ENCODE data around the gene SLC9A6. TPM values are rescaled to one million over a fixed set of nuclear protein-coding genes. Genes with fewer than 3 reads are reported as not detected.
A peak's percentile ranks its signal among the peaks of the same experiment; 100 is the strongest.
"Not testable (repeated sequence)": the region's sequence is repeated elsewhere in the genome, so short reads cannot be mapped to it uniquely, and the experiment has no call there.

The SLC9A6 gene
- total and polyA plus RNA-seq, 5 donors, result 16.0 to 19.8 (median 18.0) TPM

DNA sequence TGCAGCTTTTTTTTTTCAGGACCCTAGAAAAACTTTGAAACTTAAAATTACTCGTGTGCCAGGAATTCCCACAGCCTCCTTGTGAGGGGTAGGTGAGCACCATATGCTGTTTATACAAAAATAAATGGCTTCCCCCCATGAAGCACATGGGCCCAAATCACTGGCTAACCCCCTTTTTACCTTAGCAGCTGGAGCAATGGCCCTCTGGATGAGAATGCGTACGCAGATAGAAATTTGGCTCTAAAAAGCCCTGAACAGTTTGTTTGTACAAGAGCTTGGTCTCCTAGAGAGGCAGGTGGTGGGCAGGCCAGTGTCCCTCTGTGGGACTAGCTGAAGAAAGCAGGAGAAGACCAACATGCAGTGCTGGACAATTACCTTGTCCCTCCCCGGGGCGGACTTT lies 76.5 kb downstream of the SLC9A6 start:
- H3K27ac ChIP-seq (ENCODE audit: low read length), result no peak overlapping the region
- no peak overlapping the region for H3K4me3 ChIP-seq (ENCODE audit: low read length)
- WGBS, result 82% methylated on average over 5 of the region's 5 CpGs
- H3K9me3 ChIP-seq (ENCODE audit: control insufficient read depth, low read length), result no peaks in the 10 kb centered on the region
- H3K27me3 ChIP-seq (ENCODE audit: control insufficient read depth, insufficient read depth), result no peaks in the 10 kb centered on the region
- DNase-seq, result no peak
- H3K4me1 ChIP-seq (ENCODE audit: control insufficient read depth, insufficient read depth, low read length), result peaks cover 1% of the 10 kb centered on the region
- intact Hi-C loops (cut with DNase I), result no loop called here
- no peak for ATAC-seq

DNA sequence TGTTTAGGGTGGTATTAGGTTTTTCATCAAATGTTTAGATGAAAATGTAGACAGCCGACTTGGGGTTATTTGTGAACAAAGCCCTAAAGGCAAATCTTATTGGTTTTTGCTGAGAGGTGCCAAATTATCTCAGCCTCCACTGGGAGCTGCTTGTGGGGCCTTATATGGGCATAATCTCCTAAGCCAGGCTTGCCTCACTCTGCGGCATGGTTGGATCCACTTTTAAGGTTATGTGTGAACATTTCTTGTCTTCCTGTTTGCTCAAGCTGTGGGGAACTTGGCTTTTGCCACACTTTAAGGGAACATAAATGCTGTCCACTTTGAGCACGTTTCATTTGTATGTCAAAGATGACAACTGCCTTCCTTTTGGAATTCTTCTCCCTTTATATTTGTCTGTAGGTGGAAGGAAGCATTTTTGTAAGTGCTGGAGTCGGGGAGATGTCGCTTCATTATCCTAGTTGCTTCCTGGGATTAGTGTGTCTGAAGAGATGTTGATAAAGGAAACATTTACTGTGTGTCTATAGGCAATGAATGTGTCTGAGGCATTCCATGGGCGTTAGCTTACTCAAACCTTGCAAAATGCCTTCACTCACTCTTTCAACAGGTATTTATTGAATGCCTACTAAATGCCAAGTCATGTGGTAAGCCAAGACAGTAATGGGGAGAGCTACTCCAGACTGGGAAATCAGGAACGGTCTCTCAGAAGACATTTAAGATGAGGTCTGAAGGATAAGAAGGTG lies 78.3 kb downstream of the SLC9A6 start:
- ATAC-seq (peak; percentile 60 to 63), DNase-seq (peak in 2 of 3 donors; percentile 21 to 55)
- Histone ChIP-seq H3K4me3 (ENCODE audit: low read length) (no peak overlapping the region), H3K27ac (ENCODE audit: low read length) (peak overlapping the region; percentile 19), H3K27me3 (ENCODE audit: control insufficient read depth, insufficient read depth) (no peaks in the 10 kb centered on the region), H3K9me3 (ENCODE audit: control insufficient read depth, low read length) (no peaks in the 10 kb centered on the region), H3K4me1 (ENCODE audit: control insufficient read depth, insufficient read depth, low read length) (peaks cover 4% of the 10 kb centered on the region)
- WGBS, result 50% methylated on average over 7 of the region's 7 CpGs
- intact Hi-C loops (cut with DNase I), result no loop called here

DNA sequence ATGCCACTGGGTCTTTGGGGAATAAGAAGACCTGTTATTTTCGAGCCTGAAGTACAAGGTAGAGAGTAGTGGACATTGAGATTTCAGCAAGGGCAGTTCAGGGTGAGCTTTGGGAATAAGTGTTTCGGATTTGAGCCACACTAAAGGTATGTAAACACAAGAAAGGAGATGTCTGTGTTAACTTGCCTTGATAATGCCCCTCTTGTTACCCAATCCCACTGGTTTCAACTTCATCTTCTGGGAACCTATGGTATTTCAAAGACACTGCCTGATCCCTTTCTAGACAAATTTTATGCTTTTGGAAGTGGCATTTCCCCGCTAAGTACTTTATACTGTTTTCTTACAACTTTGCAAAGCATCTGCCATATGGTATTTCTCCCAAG lies 79.4 kb downstream of the SLC9A6 start:
- ATAC-seq, result no peak
- DNase-seq, result no peak
- peaks cover 4% of the 10 kb centered on the region for H3K4me1 ChIP-seq (ENCODE audit: control insufficient read depth, insufficient read depth, low read length)
- H3K27ac ChIP-seq (ENCODE audit: low read length), result peak overlapping the region; percentile 27
- no peaks in the 10 kb centered on the region for H3K9me3 ChIP-seq (ENCODE audit: control insufficient read depth, low read length)
- H3K4me3 ChIP-seq (ENCODE audit: low read length), result no peak overlapping the region
- no peaks in the 10 kb centered on the region for H3K27me3 ChIP-seq (ENCODE audit: control insufficient read depth, insufficient read depth)
- WGBS, result 62% methylated on average over 3 of the region's 3 CpGs
- intact Hi-C loops (cut with DNase I), result no loop called here

DNA sequence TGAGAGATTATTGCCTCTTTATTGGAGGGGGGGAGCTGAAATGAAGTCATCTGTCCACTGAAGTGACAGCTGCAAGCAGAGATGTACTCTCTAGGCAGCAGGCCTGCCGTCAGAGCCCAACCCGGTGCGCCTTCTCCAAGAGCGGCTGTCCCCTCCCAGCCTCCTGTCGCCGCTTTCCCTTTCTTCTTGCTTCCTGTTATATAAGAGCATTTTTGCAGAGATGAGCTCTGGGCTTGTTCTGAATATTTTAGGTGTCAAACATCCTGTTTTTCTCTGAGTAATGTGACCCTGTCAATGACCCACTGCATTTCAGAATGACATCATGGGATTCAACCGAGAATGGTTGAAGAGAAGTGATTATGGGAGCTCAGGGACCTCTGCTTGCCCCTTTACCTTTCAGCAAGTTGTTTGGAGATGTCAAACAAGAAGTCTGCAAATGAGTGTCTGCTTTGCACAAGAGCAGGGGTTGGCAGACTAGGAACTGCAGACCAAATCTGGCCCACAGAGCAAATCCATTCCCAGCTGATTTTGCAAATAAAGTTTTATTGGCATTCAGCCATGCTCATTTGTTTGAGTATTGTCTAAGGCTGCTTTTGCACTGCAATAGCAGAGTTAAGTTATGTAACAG lies 79.9 kb downstream of the SLC9A6 start:
- H3K4me3 ChIP-seq (ENCODE audit: low read length), result no peak overlapping the region
- peak; percentile 33 to 77 (median 68) for DNase-seq
- 29% methylated on average over 7 of the region's 7 CpGs for WGBS
- intact Hi-C loops (cut with DNase I), result no loop called here
- peak overlapping the region; percentile 45 for H3K27ac ChIP-seq (ENCODE audit: low read length)
- no peaks in the 10 kb centered on the region for H3K9me3 ChIP-seq (ENCODE audit: control insufficient read depth, low read length)
- ATAC-seq, result peak; percentile 51 to 62
- H3K4me1 ChIP-seq (ENCODE audit: control insufficient read depth, insufficient read depth, low read length), result peaks cover 4% of the 10 kb centered on the region
- no peaks in the 10 kb centered on the region for H3K27me3 ChIP-seq (ENCODE audit: control insufficient read depth, insufficient read depth)

DNA sequence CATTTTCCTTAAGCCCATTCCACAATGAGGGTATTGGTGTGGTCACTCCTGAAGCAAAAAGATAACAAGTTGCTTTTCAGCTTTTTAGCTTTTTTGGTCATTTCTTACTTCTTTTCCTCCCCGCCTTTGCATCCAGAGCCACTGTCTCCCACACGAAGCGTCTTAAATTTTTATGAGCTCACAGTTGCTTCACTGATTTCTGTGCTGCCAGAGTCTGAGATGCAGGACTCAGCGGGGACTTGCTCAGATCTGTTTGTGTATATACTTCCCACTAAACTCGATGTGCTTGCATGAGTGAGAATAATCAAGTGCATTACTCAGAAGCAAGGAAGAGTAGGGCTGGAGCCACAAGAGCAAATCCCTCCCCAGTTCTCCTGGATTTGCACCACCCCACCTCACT lies 81.9 kb downstream of the SLC9A6 start:
- Histone ChIP-seq H3K4me3 (ENCODE audit: low read length) (no peak overlapping the region), H3K9me3 (ENCODE audit: control insufficient read depth, low read length) (no peaks in the 10 kb centered on the region), H3K27me3 (ENCODE audit: control insufficient read depth, insufficient read depth) (no peaks in the 10 kb centered on the region), H3K27ac (ENCODE audit: low read length) (no peak overlapping the region), H3K4me1 (ENCODE audit: control insufficient read depth, insufficient read depth, low read length) (peaks cover 4% of the 10 kb centered on the region)
- intact Hi-C loops (cut with DNase I), result no loop called here
- 78% methylated on average over 5 of the region's 5 CpGs for WGBS
- ATAC-seq, result no peak
- no peak for DNase-seq

GRCh38 chrX:136067966-136068365 lies 82.7 kb downstream of the SLC9A6 start:
- Histone ChIP-seq H3K9me3 (ENCODE audit: control insufficient read depth, low read length) (no peaks in the 10 kb centered on the region), H3K27ac (ENCODE audit: low read length) (no peak overlapping the region), H3K27me3 (ENCODE audit: control insufficient read depth, insufficient read depth) (no peaks in the 10 kb centered on the region), H3K4me3 (ENCODE audit: low read length) (no peak overlapping the region), H3K4me1 (ENCODE audit: control insufficient read depth, insufficient read depth, low read length) (peaks cover 4% of the 10 kb centered on the region)
- DNase-seq (no peak), ATAC-seq (no peak)
- intact Hi-C loops (cut with DNase I), result no loop called here
- 50% methylated on average over 7 of the region's 7 CpGs for WGBS

DNA sequence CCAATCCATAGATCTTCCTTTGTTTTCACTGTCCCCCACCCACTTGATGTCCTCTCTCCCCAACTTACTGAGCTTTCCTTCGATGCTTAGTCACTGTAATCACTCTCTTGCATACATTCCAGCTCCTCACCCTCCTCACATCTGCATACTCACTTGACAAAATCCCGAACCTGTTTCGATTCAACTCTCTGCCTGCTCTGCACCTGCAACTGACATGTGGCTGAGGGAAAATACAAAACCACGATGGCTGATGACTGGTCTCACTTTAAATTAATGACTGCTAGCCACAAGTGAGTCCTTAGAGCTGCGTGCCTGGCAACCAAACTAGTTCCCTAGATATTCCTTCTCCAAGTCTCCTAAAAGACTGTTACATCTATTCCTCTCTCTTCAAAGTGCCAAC lies 91.7 kb downstream of the SLC9A6 start:
- no peak for ATAC-seq
- Histone ChIP-seq H3K9me3 (ENCODE audit: control insufficient read depth, low read length) (no peaks in the 10 kb centered on the region), H3K27ac (ENCODE audit: low read length) (no peak overlapping the region), H3K4me1 (ENCODE audit: control insufficient read depth, insufficient read depth, low read length) (no peaks in the 10 kb centered on the region), H3K27me3 (ENCODE audit: control insufficient read depth, insufficient read depth) (no peaks in the 10 kb centered on the region), H3K4me3 (ENCODE audit: low read length) (no peak overlapping the region)
- no peak for DNase-seq
- WGBS, result 71% methylated on average over 5 of the region's 5 CpGs
- intact Hi-C loops (cut with DNase I), result no loop called here

DNA sequence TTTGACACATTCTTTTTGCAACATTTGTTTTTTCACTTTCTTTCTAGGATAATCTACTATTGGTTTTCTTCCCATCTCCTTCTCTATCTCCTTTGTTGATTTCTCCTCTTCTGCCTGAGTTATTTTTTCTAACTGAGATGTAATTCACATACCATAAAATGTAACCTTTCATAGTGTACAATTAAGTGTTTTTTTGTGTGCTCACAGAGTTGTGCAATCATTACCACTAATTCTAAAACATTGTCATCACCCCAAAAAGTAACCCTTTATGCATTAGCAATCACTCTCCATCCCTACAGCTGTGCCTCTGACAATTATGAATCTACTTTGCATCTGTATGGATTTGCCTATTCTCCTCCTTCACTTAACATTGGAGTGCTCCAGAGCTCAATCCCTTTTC lies 95.5 kb downstream of the SLC9A6 start:
- H3K4me1 ChIP-seq (ENCODE audit: control insufficient read depth, insufficient read depth, low read length), result no peaks in the 10 kb centered on the region
- no peaks in the 10 kb centered on the region for H3K27me3 ChIP-seq (ENCODE audit: control insufficient read depth, insufficient read depth)
- DNase-seq, result no peak
- H3K4me3 ChIP-seq (ENCODE audit: low read length), result no peak overlapping the region
- no peak for ATAC-seq
- H3K27ac ChIP-seq (ENCODE audit: low read length), result no peak overlapping the region
- no peaks in the 10 kb centered on the region for H3K9me3 ChIP-seq (ENCODE audit: control insufficient read depth, low read length)
- intact Hi-C loops (cut with DNase I), result no loop called here

- no peak for DNase-seq
- no peak overlapping the region for H3K4me3 ChIP-seq (ENCODE audit: low read length)
- no peaks in the 10 kb centered on the region for H3K4me1 ChIP-seq (ENCODE audit: control insufficient read depth, insufficient read depth, low read length)
- no peaks in the 10 kb centered on the region for H3K27me3 ChIP-seq (ENCODE audit: control insufficient read depth, insufficient read depth)
- intact Hi-C loops (cut with DNase I), result no loop called here
- WGBS, result 95% methylated on average over 2 of the region's 2 CpGs
- no peak overlapping the region for H3K27ac ChIP-seq (ENCODE audit: low read length)
- ATAC-seq, result no peak
- no peaks in the 10 kb centered on the region for H3K9me3 ChIP-seq (ENCODE audit: control insufficient read depth, low read length)
Observed at GRCh38 chrX:136086521-136086920, 101.3 kb downstream of the SLC9A6 start.

- H3K4me3 ChIP-seq (ENCODE audit: low read length); H3K4me1 ChIP-seq (ENCODE audit: control insufficient read depth, insufficient read depth, low read length); intact Hi-C loops (cut with DNase I); H3K27ac ChIP-seq (ENCODE audit: low read length); DNase-seq; H3K27me3 ChIP-seq (ENCODE audit: control insufficient read depth, insufficient read depth); H3K9me3 ChIP-seq (ENCODE audit: control insufficient read depth, low read length); ATAC-seq: not testable (repeated sequence)
- WGBS, result 95% methylated on average over 6 of the region's 6 CpGs
Observed at GRCh38 chrX:136091898-136092297, 106.7 kb downstream of the SLC9A6 start.

DNA sequence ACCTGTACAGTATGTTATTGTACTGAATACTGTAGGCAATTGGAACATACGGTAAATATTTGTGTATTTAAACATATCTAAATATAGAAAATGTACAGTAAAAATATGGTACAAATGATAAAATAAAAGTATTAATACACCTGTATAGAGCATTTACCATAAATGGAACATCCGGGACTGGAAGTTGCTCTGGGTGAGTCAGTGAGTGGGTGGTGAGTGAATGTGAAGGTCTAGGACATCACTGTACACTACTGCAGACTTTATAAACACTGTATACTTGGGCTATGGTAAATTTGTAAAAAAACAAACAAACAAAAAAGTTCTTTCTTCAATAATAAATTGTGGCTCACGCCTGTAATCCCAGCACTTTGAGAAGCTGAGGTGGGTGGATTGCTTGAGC lies 109.7 kb downstream of the SLC9A6 start:
- ATAC-seq, result no peak
- no peak overlapping the region for H3K27ac ChIP-seq (ENCODE audit: low read length)

More for the DNA sequence above, 109.7 kb downstream of the SLC9A6 start:
- no peak overlapping the region for H3K4me3 ChIP-seq (ENCODE audit: low read length)
- 85% methylated on average over 3 of the region's 3 CpGs for WGBS
- H3K9me3 ChIP-seq (ENCODE audit: control insufficient read depth, low read length), result no peaks in the 10 kb centered on the region
- no peaks in the 10 kb centered on the region for H3K4me1 ChIP-seq (ENCODE audit: control insufficient read depth, insufficient read depth, low read length)
- intact Hi-C loops (cut with DNase I), result no loop called here
- DNase-seq, result no peak
- no peaks in the 10 kb centered on the region for H3K27me3 ChIP-seq (ENCODE audit: control insufficient read depth, insufficient read depth)

Data from right cardiac atrium (tissue), 5 donors.